GM12878 (cell line): ENCODE measurements around the gene CPEB1. TPM values are rescaled to one million over a fixed set of nuclear protein-coding genes. Genes with fewer than 3 reads are reported as not detected.

Source experiments
- polyA plus RNA-seq, 11 experiments: library from polyadenylated mRNA; depleted of rRNA in 4 of 11; unstranded in 6 of 11; stranded (reverse) in 5 of 11; fragments of >200 nt; fragmentation: Nextera tagmentation in 4 of 11; fragmentation: Illumina TruSeq in 1 of 11; extraction: Ambion mirVana in 4 of 11; extraction: Trizol in 1 of 11; gene quantifications; 1 replicate in 1 of 11; 2 replicates in 10 of 11; pipeline versions ENCODE4 v1.2.1 to v1.2.3, GENCODE V29; 2011 to 2016; ENCODE audit warnings: inconsistent platforms in 2 of 11, missing spikeins in 2 of 11, low read depth in 1 of 11
- total RNA-seq, 4 experiments: library from RNA; depleted of rRNA in 3 of 4; stranded (reverse); fragments of >200 nt in 3 of 4; fragmentation: Illumina TruSeq in 1 of 4; extraction: Trizol in 1 of 4; gene quantifications; 2 replicates each; pipeline versions ENCODE4 v1.2.1 to v1.2.3, GENCODE V29; 2013 to 2021

The CPEB1 gene
- total and polyA plus RNA-seq, 10 of the 15 experiments (the other 5 are each of a cell fraction or from before 2014, with no cell fraction given): 0.05 to 1.1 (median 0.46) TPM

Other genes starting within 250 kb of the CPEB1 start
- gene GOLGA6L9, start 217.5 kb downstream of the CPEB1 start, total RNA-seq (2014; rRNA removed): 1.6 TPM in 2 replicates
- 2.6 and 2.9 TPM in 2 replicates for gene GOLGA6L9, start 217.5 kb downstream of the CPEB1 start, total RNA-seq (2014; rRNA removed; fragmentation: Illumina TruSeq; extraction: Trizol)
- 0.98 and 1.3 TPM in 2 replicates for gene GOLGA6L9, start 217.5 kb downstream of the CPEB1 start, total RNA-seq (2021)
- 4.6 and 7.0 TPM in 2 replicates for gene GOLGA6L9, start 217.5 kb downstream of the CPEB1 start, polyA plus RNA-seq (2011; rRNA removed)
- gene GOLGA6L9, start 217.5 kb downstream of the CPEB1 start, polyA plus RNA-seq (2014; fragmentation: Illumina TruSeq; extraction: Trizol): 3.2 and 3.7 TPM in 2 replicates
- gene GOLGA6L9, start 217.5 kb downstream of the CPEB1 start, polyA plus RNA-seq (2014; fragmentation: Nextera tagmentation; extraction: Ambion mirVana): under 1 TPM; 0.35 to 0.58 TPM
- 2.0 and 3.4 TPM in 2 replicates for gene GOLGA6L9, start 217.5 kb downstream of the CPEB1 start, polyA plus RNA-seq (2014; rRNA removed)
- gene GOLGA6L9, start 217.5 kb downstream of the CPEB1 start, polyA plus RNA-seq (2016; fragmentation: Nextera tagmentation; extraction: Ambion mirVana): under 1 TPM; 0.92 to 0.96 TPM
- 5,088 and 5,187 TPM in 2 replicates for gene RPS17, start 106.9 kb downstream of the CPEB1 start, total RNA-seq (2014; rRNA removed)
- gene RPS17, start 106.9 kb downstream of the CPEB1 start, total RNA-seq (2014; rRNA removed; fragmentation: Illumina TruSeq; extraction: Trizol): 7,557 and 7,879 TPM in 2 replicates
- gene RPS17, start 106.9 kb downstream of the CPEB1 start, total RNA-seq (2021): 2,781 and 2,861 TPM in 2 replicates
- 5,480 and 5,843 TPM in 2 replicates for gene RPS17, start 106.9 kb downstream of the CPEB1 start, polyA plus RNA-seq (2011; rRNA removed)
- 3,851 and 4,093 TPM in 2 replicates for gene RPS17, start 106.9 kb downstream of the CPEB1 start, polyA plus RNA-seq (2014; fragmentation: Illumina TruSeq; extraction: Trizol)
- gene RPS17, start 106.9 kb downstream of the CPEB1 start, polyA plus RNA-seq (2014; fragmentation: Nextera tagmentation; extraction: Ambion mirVana): 1,000 to 10,000 TPM; 2,736 to 3,665 TPM
- 7,788 and 7,871 TPM in 2 replicates for gene RPS17, start 106.9 kb downstream of the CPEB1 start, polyA plus RNA-seq (2014; rRNA removed)
- gene RPS17, start 106.9 kb downstream of the CPEB1 start, polyA plus RNA-seq (2016; fragmentation: Nextera tagmentation; extraction: Ambion mirVana): 1,000 to 10,000 TPM; 1,223 to 1,264 TPM
- gene AP3B2, start 62.5 kb upstream of the CPEB1 start, total RNA-seq (2014; rRNA removed): not detected in 2 replicates
- gene AP3B2, start 62.5 kb upstream of the CPEB1 start, total RNA-seq (2014; rRNA removed; fragmentation: Illumina TruSeq; extraction: Trizol): not detected in 2 replicates
- gene AP3B2, start 62.5 kb upstream of the CPEB1 start, total RNA-seq (2021): not detected in 2 replicates
- not detected in 2 replicates for gene AP3B2, start 62.5 kb upstream of the CPEB1 start, polyA plus RNA-seq (2011; rRNA removed)
- gene AP3B2, start 62.5 kb upstream of the CPEB1 start, polyA plus RNA-seq (2014; fragmentation: Illumina TruSeq; extraction: Trizol): not detected in 2 replicates
- not detected for gene AP3B2, start 62.5 kb upstream of the CPEB1 start, polyA plus RNA-seq (2014; fragmentation: Nextera tagmentation; extraction: Ambion mirVana)
- not detected in 2 replicates for gene AP3B2, start 62.5 kb upstream of the CPEB1 start, polyA plus RNA-seq (2014; rRNA removed)
- not detected for gene AP3B2, start 62.5 kb upstream of the CPEB1 start, polyA plus RNA-seq (2016; fragmentation: Nextera tagmentation; extraction: Ambion mirVana)
- gene FSD2, start 158.7 kb upstream of the CPEB1 start, total RNA-seq (2014; rRNA removed): under 0.01 TPM in 1 of 2 replicates, not detected in the other
- 0.05 and 0.13 TPM in 2 replicates for gene FSD2, start 158.7 kb upstream of the CPEB1 start, total RNA-seq (2014; rRNA removed; fragmentation: Illumina TruSeq; extraction: Trizol)
- gene FSD2, start 158.7 kb upstream of the CPEB1 start, total RNA-seq (2021): not detected in 2 replicates
- gene FSD2, start 158.7 kb upstream of the CPEB1 start, polyA plus RNA-seq (2011; rRNA removed): 0.01 TPM in 2 replicates
- 0.07 and 0.78 TPM in 2 replicates for gene FSD2, start 158.7 kb upstream of the CPEB1 start, polyA plus RNA-seq (2014; fragmentation: Illumina TruSeq; extraction: Trizol)
- under 1 TPM in 1 of 2 experiments, not detected in 1; 0.03 TPM for gene FSD2, start 158.7 kb upstream of the CPEB1 start, polyA plus RNA-seq (2014; fragmentation: Nextera tagmentation; extraction: Ambion mirVana)
- 0.18 TPM in 1 of 2 replicates, not detected in the other for gene FSD2, start 158.7 kb upstream of the CPEB1 start, polyA plus RNA-seq (2014; rRNA removed)
- gene FSD2, start 158.7 kb upstream of the CPEB1 start, polyA plus RNA-seq (2016; fragmentation: Nextera tagmentation; extraction: Ambion mirVana): under 1 TPM; 0.35 to 0.39 TPM
- 2.3 and 3.1 TPM in 2 replicates for gene WHAMM, start 162.3 kb upstream of the CPEB1 start, total RNA-seq (2014; rRNA removed)
- gene WHAMM, start 162.3 kb upstream of the CPEB1 start, total RNA-seq (2014; rRNA removed; fragmentation: Illumina TruSeq; extraction: Trizol): 2.2 and 2.3 TPM in 2 replicates
- gene WHAMM, start 162.3 kb upstream of the CPEB1 start, total RNA-seq (2021): 2.9 and 4.2 TPM in 2 replicates
- gene WHAMM, start 162.3 kb upstream of the CPEB1 start, polyA plus RNA-seq (2011; rRNA removed): 6.5 and 6.7 TPM in 2 replicates
- 3.0 and 8.2 TPM in 2 replicates for gene WHAMM, start 162.3 kb upstream of the CPEB1 start, polyA plus RNA-seq (2014; fragmentation: Illumina TruSeq; extraction: Trizol)
- gene WHAMM, start 162.3 kb upstream of the CPEB1 start, polyA plus RNA-seq (2014; fragmentation: Nextera tagmentation; extraction: Ambion mirVana): 1 to 10 TPM; 1.7 to 1.8 TPM
- gene WHAMM, start 162.3 kb upstream of the CPEB1 start, polyA plus RNA-seq (2014; rRNA removed): 3.0 and 3.3 TPM in 2 replicates
- gene WHAMM, start 162.3 kb upstream of the CPEB1 start, polyA plus RNA-seq (2016; fragmentation: Nextera tagmentation; extraction: Ambion mirVana): 1 to 10 TPM in 1 of 2 experiments, under 1 TPM in 1; 0.87 to 2.7 TPM